Ascending aorta (tissue), 2 donors: ENCODE measurements around the gene SEMA3E. TPM values are rescaled to one million over a fixed set of nuclear protein-coding genes. Genes with fewer than 3 reads are reported as not detected.

Source experiments
- DNase-seq, 2 donors: peaks; one replicate each; pipeline ENCODE4 v3.0.0-alpha.2; 2019; ENCODE audit warnings: low spot score in 2 of 2
- H3K27ac ChIP-seq, 2 donors: fragments of 200-600 bp; sonication (generic); one replicate each; pipeline ENCODE4 v1.5.1; 2016 to 2017; ENCODE audit warnings: mild to moderate bottlenecking in 1 of 2
- H3K27me3 ChIP-seq: fragments of 200-600 bp; sonication (generic); one replicate; pipeline ENCODE4 v1.5.1; 2017
- H3K36me3 ChIP-seq, 2 donors: fragments of 200-600 bp; sonication (generic); one replicate each; pipeline ENCODE4 v1.5.1; 2016
- H3K4me1 ChIP-seq, 2 donors: fragments of 200-600 bp; sonication (generic); one replicate each; pipeline ENCODE4 v1.5.1; 2016 to 2017; ENCODE audit warnings: mild to moderate bottlenecking in 1 of 2
- H3K4me3 ChIP-seq, 2 donors: fragments of 200-600 bp; sonication (generic); one replicate each; pipeline ENCODE4 v1.5.1; 2016 to 2017; ENCODE audit warnings: mild to moderate bottlenecking in 1 of 2
- H3K9me3 ChIP-seq, 2 donors: fragments of 200-600 bp; sonication (generic); one replicate each; pipeline ENCODE4 v1.5.1; 2016
- intact Hi-C: fragments of 100-400 bp; cut with DNase I; formaldehyde crosslinking; loops from one replicate; pipeline ENCODE4 v1.15.1; 2023
- total RNA-seq: library from RNA; depleted of rRNA; stranded (reverse); fragments of >200 nt; gene quantifications from one replicate; pipeline ENCODE4 v1.1.0, GENCODE V29; 2016
- TF ChIP-seq, protein P1 (sequence below), 3 experiments: fragments of 200-600 bp in 2 of 3; fragments of 450-650 bp in 1 of 3; sonication (generic) in 2 of 3; IDR thresholded peaks; one replicate each; pipeline ENCODE4 v1.5.1; 2016 to 2019; ENCODE audit warnings: antibody characterized with exemption in 3 of 3, mild to moderate bottlenecking in 1 of 3, moderate library complexity in 1 of 3

The SEMA3E gene
- total RNA-seq, 1 donor from 2014 or later: 4.3 TPM

DNA sequence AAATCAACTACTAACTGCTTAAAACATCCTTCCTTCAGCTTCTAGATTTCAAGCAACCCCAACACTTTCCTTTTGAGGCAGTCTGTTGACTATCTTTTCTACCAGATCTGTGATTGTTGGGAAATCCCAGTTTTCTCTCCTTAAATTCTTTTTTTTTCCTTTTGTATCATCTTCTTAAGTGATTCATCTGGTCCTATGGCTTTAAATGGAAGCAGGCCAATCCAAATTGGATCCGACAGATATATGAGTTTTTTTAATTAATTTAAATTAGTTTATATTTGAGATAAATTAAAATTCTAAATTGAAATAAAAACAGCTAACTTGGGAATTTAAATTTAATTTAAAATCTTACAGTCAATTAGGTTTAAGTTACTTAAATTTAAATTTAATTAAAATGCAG, 335.0 kb downstream of the SEMA3E start:
- intact Hi-C loops: no loop called here

More for the DNA sequence above, 335.0 kb downstream of the SEMA3E start:
- TF ChIP-seq, protein P1, sequence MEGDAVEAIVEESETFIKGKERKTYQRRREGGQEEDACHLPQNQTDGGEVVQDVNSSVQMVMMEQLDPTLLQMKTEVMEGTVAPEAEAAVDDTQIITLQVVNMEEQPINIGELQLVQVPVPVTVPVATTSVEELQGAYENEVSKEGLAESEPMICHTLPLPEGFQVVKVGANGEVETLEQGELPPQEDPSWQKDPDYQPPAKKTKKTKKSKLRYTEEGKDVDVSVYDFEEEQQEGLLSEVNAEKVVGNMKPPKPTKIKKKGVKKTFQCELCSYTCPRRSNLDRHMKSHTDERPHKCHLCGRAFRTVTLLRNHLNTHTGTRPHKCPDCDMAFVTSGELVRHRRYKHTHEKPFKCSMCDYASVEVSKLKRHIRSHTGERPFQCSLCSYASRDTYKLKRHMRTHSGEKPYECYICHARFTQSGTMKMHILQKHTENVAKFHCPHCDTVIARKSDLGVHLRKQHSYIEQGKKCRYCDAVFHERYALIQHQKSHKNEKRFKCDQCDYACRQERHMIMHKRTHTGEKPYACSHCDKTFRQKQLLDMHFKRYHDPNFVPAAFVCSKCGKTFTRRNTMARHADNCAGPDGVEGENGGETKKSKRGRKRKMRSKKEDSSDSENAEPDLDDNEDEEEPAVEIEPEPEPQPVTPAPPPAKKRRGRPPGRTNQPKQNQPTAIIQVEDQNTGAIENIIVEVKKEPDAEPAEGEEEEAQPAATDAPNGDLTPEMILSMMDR (IDR thresholded peaks at IDR 0.05): no peak
- H3K36me3 ChIP-seq: no peaks in the 10 kb centered on the region
- no peaks in the 10 kb centered on the region for H3K9me3 ChIP-seq
- DNase-seq: no peak
- no peaks in the 10 kb centered on the region for H3K27me3 ChIP-seq
- no peak overlapping the region for H3K4me3 ChIP-seq
- no peaks in the 10 kb centered on the region for H3K4me1 ChIP-seq
- H3K27ac ChIP-seq: no peak overlapping the region
